ENCODE measurements around the gene MYLK4.

The MYLK4 gene

DNA sequence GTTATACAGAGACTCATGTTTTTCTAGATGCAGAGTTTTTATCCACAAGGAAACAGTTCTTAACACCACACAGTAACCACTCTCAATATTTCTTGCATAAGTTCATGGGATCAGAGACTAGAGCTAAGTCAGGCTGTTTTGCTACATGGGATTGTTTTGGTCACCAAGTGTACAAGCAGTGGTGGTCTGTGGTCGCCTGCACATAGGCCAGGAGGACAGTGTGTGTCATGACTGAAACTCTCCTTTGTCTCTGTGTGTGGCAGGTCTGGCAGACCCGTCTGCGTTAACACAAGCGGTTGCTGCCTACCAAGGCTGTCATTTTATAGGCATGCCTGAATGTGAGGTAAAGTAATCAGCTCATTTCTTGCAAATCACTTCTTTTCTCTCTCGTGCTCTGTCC, 33.3 kb upstream of the MYLK4 start:
- no peaks in the 10 kb centered on the region for H3K9me3 Mint-ChIP-seq
- H3K36me3 Mint-ChIP-seq, result peaks cover 12% of the 10 kb centered on the region
- H3K4me1 Mint-ChIP-seq, result peaks cover 25% of the 10 kb centered on the region
- no peak overlapping the region for H3K4me3 Mint-ChIP-seq
- H3K27me3 Mint-ChIP-seq, result no peaks in the 10 kb centered on the region
- peak overlapping the region; percentile 68 for H3K27ac Mint-ChIP-seq

DNA sequence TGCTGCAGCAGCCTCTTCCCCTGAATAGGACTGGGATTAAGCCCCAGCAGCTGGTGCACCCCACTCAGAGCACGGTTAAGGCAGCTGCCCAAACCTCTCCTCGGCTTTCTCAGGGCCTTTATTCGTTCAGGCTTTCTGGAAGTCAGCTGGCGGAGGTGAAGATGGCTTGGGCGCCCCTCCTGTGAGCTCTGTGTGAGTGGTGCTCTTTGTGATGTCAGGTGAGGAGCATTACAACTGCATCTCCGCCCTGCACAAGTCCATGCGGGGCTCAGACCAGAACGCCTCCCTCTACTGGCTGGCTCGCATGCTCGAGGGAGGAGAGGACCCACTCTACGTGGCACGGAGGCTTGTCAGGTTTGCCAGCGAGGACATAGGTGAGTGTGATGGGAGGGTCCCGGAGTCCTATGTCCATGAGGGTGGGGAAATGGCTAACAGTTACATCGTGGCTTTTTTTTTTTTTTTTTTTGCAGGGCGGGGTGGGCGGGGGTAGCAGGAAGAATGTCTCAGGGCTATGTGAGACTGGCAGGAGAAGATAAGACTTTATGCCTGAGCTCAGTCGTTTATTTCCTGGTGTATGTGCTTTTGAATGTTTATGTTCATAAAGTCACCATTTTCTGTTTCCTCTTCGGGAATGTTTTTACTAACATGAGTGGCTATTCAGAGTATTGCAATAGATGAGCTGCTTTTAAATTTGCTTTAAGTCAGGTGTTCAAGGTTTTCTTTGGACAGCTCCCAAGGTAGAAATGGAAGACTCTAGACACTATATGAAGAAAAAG, 32.7 kb upstream of the MYLK4 start:
- H3K27ac Mint-ChIP-seq, result no peak overlapping the region
- no peaks in the 10 kb centered on the region for H3K9me3 Mint-ChIP-seq
- no peaks in the 10 kb centered on the region for H3K27me3 Mint-ChIP-seq
- H3K4me3 Mint-ChIP-seq, result no peak overlapping the region
- H3K4me1 Mint-ChIP-seq, result peaks cover 25% of the 10 kb centered on the region
- peaks cover 12% of the 10 kb centered on the region for H3K36me3 Mint-ChIP-seq

DNA sequence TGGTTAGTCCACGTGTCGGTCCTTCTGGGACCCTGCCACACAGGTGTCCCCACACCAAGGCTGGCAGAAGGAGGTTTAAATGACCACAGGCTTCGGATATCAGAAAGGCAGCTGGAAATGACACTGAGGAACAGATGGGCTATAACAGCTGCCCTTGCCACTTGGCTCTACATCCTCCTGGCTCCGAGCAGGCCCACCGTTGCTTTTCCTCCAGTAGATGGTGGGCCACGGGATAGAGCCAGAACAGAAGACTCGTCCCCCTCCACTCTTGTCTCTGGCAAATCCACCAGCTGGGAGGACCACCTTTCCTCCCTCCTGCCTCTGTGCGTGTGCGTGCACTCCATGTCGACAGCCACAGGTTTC, 32.1 kb upstream of the MYLK4 start:
- peaks cover 28% of the 10 kb centered on the region for H3K4me1 Mint-ChIP-seq
- H3K9me3 Mint-ChIP-seq, result no peaks in the 10 kb centered on the region
- peaks cover 12% of the 10 kb centered on the region for H3K36me3 Mint-ChIP-seq
- H3K27ac Mint-ChIP-seq, result no peak overlapping the region
- no peaks in the 10 kb centered on the region for H3K27me3 Mint-ChIP-seq
- H3K4me3 Mint-ChIP-seq, result no peak overlapping the region

DNA sequence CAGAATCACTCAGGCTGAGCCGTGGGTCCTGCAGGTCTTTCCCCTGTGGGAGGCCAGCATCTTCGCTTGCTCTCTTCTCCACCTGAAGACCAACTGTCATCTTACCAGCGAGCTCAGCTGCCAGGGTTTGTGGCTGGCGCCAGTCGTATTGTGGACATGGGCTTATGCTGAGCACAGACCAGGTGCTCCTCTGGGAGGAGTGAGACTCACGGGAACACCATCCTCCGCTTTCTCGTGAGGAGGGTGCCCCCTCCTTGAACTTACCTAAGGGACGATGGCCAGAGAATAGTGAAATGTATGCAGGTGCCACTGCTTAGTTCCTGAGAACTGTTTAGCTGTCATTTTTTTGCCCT, 31.6 kb upstream of the MYLK4 start:
- H3K36me3 Mint-ChIP-seq, result peaks cover 14% of the 10 kb centered on the region

DNA sequence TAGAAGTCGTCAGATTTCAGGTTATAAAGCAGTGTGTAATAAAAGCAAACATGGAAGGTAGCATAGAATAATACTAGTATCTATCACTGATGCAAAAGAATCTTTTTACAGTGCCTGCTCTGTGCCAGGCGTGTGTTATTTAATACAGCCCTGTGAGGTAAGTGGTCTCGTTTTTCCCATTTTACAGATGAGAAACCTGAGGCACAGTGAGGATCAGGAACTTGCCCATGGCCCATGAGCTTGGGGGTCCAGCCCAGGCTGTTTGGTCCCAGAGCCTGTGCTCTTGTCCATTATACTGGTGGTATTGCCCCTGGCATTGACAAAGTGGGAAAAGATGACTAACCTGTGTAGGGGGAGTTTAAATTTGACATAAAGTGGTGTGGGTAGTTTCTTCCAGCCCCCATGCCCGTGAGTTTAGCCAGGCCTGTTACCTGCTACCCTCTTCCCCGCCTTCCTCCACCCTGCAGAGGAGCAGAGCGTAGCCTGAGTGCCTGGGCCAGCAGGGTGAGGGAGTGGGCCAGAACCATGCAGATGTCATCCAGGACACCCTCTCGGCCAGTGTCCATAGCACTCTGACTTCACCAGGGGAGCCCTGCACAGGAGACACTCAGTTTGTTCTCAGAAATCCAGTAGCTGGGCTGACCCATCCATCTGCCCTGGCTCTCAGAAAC, 31.1 kb upstream of the MYLK4 start:
- Mint-ChIP-seq H3K36me3 (peaks cover 11% of the 10 kb centered on the region), H3K4me1 (peaks cover 34% of the 10 kb centered on the region), H3K27me3 (no peaks in the 10 kb centered on the region), H3K9me3 (no peaks in the 10 kb centered on the region), H3K27ac (no peak overlapping the region), H3K4me3 (no peak overlapping the region)

More for the DNA sequence above, 31.6 kb upstream of the MYLK4 start:
- Mint-ChIP-seq H3K27me3 (no peaks in the 10 kb centered on the region), H3K27ac (no peak overlapping the region), H3K9me3 (no peaks in the 10 kb centered on the region), H3K4me3 (no peak overlapping the region), H3K4me1 (peaks cover 32% of the 10 kb centered on the region)

DNA sequence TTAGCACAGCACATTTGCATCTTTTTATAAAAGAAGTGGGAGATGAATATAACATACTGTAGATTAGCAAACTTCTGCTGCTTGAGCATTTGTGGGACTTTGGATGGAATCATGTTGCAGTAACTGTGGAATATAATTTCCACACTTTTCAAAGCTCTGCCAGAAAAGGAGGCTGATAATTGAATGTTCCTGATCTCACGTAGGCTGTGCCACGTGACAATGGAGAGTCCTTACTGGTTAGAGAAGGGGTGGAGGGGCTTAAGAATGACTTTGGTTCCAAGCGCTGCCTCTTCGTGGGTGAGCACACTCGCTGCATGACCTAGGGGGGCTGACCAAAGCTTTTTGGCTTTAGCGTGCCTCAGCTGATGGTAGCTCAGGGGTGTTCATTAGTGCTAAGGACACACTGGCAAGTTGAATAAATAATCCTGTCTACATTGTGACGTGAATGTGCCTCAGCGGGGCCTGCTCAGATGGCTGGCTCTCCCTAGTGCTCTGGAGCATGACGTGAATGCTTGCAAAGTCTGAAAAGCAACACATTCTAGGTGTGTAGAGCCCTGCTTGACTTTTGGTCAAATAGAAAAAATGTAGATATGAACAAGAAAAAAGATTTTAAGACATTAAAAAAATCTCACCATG, 29.5 kb upstream of the MYLK4 start:
- H3K4me3 Mint-ChIP-seq, result no peak overlapping the region
- H3K36me3 Mint-ChIP-seq, result peaks cover 15% of the 10 kb centered on the region

DNA sequence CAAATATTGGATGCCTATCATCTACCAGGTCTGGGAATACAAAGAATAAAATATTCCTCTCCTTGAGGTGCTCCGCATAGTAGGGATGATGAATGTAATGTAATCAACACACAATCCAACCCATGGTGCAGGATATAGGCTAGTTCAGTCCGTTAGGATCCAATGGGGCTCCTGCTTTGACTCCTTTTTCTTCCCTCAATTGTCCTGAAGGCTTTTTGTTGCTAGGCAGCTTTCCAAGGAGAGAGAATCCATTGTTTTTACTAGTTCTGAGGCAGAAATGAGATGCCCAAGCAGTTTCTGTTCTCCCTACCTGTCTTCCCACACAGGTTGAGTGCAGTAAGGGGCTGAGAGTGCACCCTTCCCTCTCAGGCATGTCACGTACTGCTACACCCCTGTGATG, 26.5 kb upstream of the MYLK4 start:
- no peak overlapping the region for H3K4me3 Mint-ChIP-seq
- H3K27ac Mint-ChIP-seq, result no peak overlapping the region
- peaks cover 13% of the 10 kb centered on the region for H3K36me3 Mint-ChIP-seq
- no peaks in the 10 kb centered on the region for H3K27me3 Mint-ChIP-seq
- peaks cover 52% of the 10 kb centered on the region for H3K4me1 Mint-ChIP-seq
- no peaks in the 10 kb centered on the region for H3K9me3 Mint-ChIP-seq

More for the DNA sequence above, 29.5 kb upstream of the MYLK4 start:
- H3K9me3 Mint-ChIP-seq, result no peaks in the 10 kb centered on the region
- no peak overlapping the region for H3K27ac Mint-ChIP-seq
- no peaks in the 10 kb centered on the region for H3K27me3 Mint-ChIP-seq
- peaks cover 45% of the 10 kb centered on the region for H3K4me1 Mint-ChIP-seq

DNA sequence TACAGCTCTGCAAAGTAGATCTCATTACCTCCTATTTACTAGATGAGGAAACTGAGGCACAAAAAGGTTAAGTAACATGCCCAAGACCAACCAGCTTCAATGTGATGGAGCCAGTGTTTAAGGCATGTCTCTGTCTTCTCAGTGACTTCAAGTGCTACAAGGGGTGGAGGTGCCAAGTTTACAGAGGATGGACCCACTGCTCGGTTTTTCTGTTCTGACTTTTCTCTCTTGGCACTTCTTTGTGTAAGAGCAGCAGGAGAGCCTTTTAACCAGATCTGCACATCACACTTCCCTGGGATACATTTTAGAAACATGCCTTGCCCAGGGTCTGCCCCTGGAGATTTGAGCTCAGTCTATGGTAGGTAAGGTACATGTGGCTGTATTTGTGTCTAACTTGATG, 24.3 kb upstream of the MYLK4 start:
- Mint-ChIP-seq H3K27me3 (no peaks in the 10 kb centered on the region), H3K27ac (no peak overlapping the region), H3K4me3 (no peak overlapping the region), H3K36me3 (peaks cover 11% of the 10 kb centered on the region), H3K9me3 (no peaks in the 10 kb centered on the region), H3K4me1 (peaks cover 67% of the 10 kb centered on the region)

DNA sequence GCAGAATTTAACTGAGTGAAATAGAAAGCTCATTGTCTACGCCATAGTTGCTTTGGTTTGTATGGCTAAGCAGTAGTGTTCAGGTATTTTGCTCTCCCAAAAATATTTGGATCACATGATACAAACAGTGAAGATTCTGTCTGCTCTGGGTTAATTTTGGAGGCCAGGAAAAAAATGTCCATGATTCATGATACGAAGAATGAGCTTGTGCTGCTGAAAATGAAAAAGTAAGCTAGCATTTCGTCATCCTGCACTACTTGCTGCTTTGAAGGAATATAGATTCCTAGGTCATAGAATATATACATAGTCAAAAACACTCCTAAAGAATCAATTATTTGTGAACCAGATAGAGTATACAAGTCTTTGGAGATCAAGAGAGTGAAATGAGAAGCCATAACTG, 22.7 kb upstream of the MYLK4 start:
- peaks cover 11% of the 10 kb centered on the region for H3K36me3 Mint-ChIP-seq
- no peaks in the 10 kb centered on the region for H3K9me3 Mint-ChIP-seq
- no peak overlapping the region for H3K27ac Mint-ChIP-seq
- H3K4me3 Mint-ChIP-seq, result no peak overlapping the region
- H3K27me3 Mint-ChIP-seq, result no peaks in the 10 kb centered on the region
- peaks cover 82% of the 10 kb centered on the region for H3K4me1 Mint-ChIP-seq

DNA sequence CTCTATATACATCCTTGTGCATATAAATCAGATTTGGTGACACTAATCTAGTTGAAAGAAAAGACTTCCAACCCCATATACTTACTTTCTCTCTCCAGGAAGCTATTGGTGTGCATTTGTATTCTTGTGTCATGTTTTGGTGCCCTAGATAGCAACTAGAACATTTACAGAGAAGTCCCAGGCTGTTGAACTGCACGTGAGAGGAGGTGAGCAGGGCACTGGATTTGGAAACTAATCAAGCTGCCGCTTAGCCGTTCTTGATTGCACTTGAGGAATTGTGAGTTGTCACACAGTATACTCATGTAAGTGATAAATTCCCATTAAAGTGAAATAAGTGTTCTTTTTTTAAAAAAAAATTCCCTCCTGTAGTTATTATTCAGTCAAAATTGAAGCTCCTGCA, 22.1 kb upstream of the MYLK4 start:
- peaks cover 11% of the 10 kb centered on the region for H3K36me3 Mint-ChIP-seq
- no peak overlapping the region for H3K27ac Mint-ChIP-seq
- H3K27me3 Mint-ChIP-seq, result no peaks in the 10 kb centered on the region
- no peak overlapping the region for H3K4me3 Mint-ChIP-seq
- H3K9me3 Mint-ChIP-seq, result no peaks in the 10 kb centered on the region
- peaks cover 86% of the 10 kb centered on the region for H3K4me1 Mint-ChIP-seq

DNA sequence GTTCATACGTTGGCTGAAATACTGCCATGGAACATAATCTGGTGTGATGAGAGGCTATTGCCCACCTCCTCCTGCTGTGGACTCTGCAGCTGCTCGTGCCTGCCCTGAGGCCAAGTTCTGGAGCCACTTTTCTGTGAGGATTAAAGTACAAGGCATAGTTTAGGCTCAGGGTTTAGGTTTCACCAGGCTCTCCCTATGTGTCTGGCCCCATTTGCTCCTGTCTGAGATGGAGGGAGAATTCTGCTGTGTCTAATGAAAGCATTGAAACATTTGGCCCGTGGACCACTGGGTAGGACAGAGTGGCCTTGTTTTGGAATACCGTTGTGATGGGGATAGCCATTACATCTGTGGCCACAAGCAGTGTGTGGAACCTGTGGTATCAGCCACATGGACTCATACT, 20.4 kb upstream of the MYLK4 start:
- no peaks in the 10 kb centered on the region for H3K9me3 Mint-ChIP-seq
- H3K4me3 Mint-ChIP-seq, result peak overlapping the region; percentile 19
- H3K27ac Mint-ChIP-seq, result no peak overlapping the region
- H3K27me3 Mint-ChIP-seq, result no peaks in the 10 kb centered on the region
- H3K4me1 Mint-ChIP-seq, result peaks cover 83% of the 10 kb centered on the region
- H3K36me3 Mint-ChIP-seq, result peaks cover 6% of the 10 kb centered on the region

DNA sequence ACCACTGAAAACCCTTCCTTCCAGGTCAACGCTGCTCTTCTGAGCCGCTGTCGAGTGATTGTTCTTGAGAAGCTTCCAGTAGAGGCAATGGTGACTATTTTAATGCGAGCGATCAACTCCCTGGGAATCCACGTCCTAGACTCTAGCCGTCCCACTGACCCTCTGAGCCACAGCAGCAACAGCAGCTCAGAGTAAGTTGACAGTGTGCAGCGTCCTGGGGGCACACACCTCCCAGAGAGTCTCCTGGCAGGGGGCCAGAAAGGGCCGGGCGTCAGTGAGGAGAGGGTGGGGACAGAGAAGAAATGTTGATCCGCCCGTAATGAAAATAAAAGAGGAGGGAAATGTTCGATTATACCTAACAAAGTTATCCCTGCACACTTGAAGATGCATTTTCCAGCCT, 19.4 kb upstream of the MYLK4 start:
- H3K9me3 Mint-ChIP-seq, result no peaks in the 10 kb centered on the region
- H3K27me3 Mint-ChIP-seq, result no peaks in the 10 kb centered on the region
- H3K4me1 Mint-ChIP-seq, result peaks cover 79% of the 10 kb centered on the region
- H3K4me3 Mint-ChIP-seq, result peak overlapping the region; percentile 15
- peaks cover 4% of the 10 kb centered on the region for H3K36me3 Mint-ChIP-seq
- H3K27ac Mint-ChIP-seq, result no peak overlapping the region

DNA sequence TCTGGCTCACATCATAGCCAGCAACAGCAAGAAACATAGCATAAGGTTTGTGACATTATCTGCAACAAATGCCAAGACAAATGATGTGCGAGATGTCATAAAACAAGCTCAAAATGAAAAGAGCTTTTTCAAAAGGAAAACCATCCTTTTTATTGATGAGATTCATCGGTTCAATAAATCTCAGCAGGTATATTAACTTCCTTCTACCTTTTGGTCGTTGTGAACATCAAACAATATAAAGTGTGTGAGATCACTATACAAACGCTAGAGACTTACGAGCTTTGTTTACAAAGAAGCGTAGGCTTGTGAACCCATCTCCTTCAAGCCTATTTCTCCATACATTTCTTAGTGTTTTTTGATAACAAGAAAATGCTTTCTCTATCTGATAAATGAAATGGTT, 18.0 kb upstream of the MYLK4 start:
- peaks cover 2% of the 10 kb centered on the region for H3K36me3 Mint-ChIP-seq
- peak overlapping the region; percentile 41 for H3K27ac Mint-ChIP-seq
- no peaks in the 10 kb centered on the region for H3K9me3 Mint-ChIP-seq
- no peaks in the 10 kb centered on the region for H3K27me3 Mint-ChIP-seq
- H3K4me1 Mint-ChIP-seq, result peaks cover 75% of the 10 kb centered on the region
- H3K4me3 Mint-ChIP-seq, result peak overlapping the region; percentile 94

DNA sequence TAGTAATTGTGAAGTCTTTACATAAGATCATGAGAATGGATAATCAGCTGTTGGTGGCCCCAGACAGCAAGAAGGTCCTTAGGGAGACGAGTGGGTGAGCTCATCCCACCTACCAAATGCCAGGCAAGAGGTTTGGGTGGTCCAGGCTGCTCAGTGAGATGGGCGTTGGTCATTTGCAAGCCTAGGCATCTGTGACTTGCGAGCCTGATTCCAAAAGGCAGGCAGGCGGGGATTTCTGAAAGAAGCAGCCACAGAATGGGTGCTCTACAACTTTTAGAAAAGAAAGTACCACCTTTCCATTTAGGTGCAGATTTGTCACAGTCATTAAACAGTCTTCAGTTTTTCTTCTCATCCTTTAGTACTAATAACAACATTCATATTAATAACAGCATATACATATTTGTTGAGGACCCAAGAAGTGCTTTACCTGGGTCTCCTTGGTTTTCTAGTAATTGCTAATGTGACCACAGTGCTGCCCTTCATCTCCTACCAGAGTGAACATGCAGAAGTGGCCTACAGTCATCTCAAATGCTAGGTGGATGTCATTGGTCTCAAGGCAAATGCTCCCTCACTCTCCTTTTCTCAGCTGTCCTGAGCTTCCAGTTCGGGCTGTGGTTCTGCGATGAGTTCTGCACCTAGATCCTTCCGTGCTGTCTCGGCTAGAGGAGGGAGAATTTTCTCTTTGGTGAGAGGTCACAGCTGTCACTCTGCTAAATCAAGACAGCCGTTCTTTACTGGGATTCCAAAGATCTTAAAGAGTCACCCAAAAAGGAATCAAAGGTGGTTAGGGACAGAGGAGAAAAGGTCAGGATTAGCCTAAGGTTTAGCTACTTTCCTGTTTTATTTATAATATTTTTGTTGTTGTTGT, 17.2 kb upstream of the MYLK4 start:
- peaks cover 2% of the 10 kb centered on the region for H3K36me3 Mint-ChIP-seq
- H3K27me3 Mint-ChIP-seq, result no peaks in the 10 kb centered on the region
- H3K9me3 Mint-ChIP-seq, result no peaks in the 10 kb centered on the region
- peak overlapping the region; percentile 94 for H3K4me3 Mint-ChIP-seq
- H3K27ac Mint-ChIP-seq, result no peak overlapping the region
- H3K4me1 Mint-ChIP-seq, result peaks cover 67% of the 10 kb centered on the region

DNA sequence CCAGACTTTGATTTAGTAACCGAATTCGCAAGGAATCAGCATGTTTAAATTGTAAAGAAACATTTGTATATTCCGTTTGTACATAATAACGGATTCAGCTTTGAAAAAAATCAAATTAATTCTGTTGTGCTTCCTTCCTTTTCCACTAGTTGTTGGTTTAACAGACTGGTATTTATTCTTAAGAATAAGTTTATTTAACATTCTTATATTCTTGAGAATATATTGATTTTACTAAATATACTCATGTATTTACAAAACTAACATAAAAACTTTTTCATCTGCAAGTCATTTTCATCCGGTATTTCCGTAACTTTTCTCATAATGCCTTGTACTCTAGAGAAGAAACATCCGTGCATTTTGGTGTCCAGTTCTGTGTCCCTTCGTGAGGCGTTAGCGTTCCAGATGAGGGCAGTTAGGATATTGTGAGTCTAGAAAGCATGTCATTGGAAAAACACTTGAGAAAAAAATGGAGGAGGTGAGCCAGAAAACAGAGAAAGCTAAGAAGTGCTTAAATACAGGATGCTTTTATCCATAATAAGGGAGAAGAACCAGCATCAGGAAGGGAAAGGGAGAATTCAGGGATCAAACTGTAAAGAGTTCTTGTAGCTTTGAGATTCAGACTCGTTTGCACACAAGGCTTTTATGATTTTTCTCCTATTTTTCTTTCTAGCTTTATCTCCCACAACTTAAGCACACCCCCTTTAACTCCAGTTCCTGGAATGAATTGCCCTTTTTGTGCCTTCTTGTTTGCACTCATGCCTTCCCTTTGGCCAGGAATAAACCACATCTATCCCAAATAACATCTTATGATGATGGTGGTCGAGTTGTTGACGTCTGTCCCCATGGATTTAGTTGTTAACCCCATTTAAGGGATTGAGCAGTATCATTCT, 16.3 kb upstream of the MYLK4 start:
- Mint-ChIP-seq H3K27me3 (no peaks in the 10 kb centered on the region), H3K27ac (peak overlapping the region; percentile 69), H3K9me3 (no peaks in the 10 kb centered on the region), H3K4me3 (peak overlapping the region; percentile 94), H3K4me1 (peaks cover 59% of the 10 kb centered on the region), H3K36me3 (no peaks in the 10 kb centered on the region)

Measured in activated naive CD4-positive, alpha-beta T cell treated with anti-CD3 and anti-CD28 coated beads, Interleukin-2, amount 50 U/mL, for 24 hours (primary cell).